A549 (cell line): Measurements from ENCODE around the gene SYNC.

Source experiments
- CBX2 ChIP-seq: fragments of 200-600 bp; sonication (generic); IDR thresholded peaks from 2 replicates; pipeline ENCODE4 v1.6.1; 2016; ENCODE audit warnings: low read depth, mild to moderate bottlenecking, borderline replicate concordance
- CEBPB ChIP-seq, 2 experiments: fragments of >200 bp in 1 of 2; sonication (Bioruptor Twin) in 1 of 2; formaldehyde crosslinking in 1 of 2; IDR thresholded peaks; 2 replicates each; pipeline ENCODE4 v1.6.1; 2012 to 2016
- CHD4 ChIP-seq: fragments of 200-600 bp; sonication (generic); IDR thresholded peaks from 2 replicates; pipeline ENCODE4 v1.6.1; 2016; ENCODE audit warnings: antibody characterized with exemption, mild to moderate bottlenecking, borderline replicate concordance
- CTCF ChIP-seq: fragments of >200 bp; sonication (Bioruptor Twin); formaldehyde crosslinking; IDR thresholded peaks from 3 replicates; pipeline ENCODE4 v1.5.1; 2016
- HDAC2 ChIP-seq: fragments of 200-600 bp; sonication (generic); IDR thresholded peaks from 2 replicates; pipeline ENCODE4 v1.6.1; 2016
- HMGXB4 ChIP-seq: fragments of 250-450 bp; sonication (Bioruptor Pico); IDR thresholded peaks from 2 replicates; pipeline ENCODE4 v1.5.0; 2021; ENCODE audit warnings: mild to moderate bottlenecking, moderate library complexity, borderline replicate concordance
- JUN ChIP-seq, 2 experiments: fragments of >200 bp; sonication (Bioruptor Twin); formaldehyde crosslinking; IDR thresholded peaks; 2 replicates in 1 of 2; 3 replicates in 1 of 2; pipeline ENCODE4 v1.6.1; 2016 to 2017
- MAZ ChIP-seq: fragments of 150-350 bp; IDR thresholded peaks from 2 replicates; pipeline ENCODE4 v1.6.1; 2014; ENCODE audit warnings: antibody characterized with exemption, low read depth, low read length, borderline replicate concordance
- NFE2L2 ChIP-seq: fragments of 150-350 bp; conservative IDR thresholded peaks from 2 replicates; pipeline ENCODE4 v1.6.1; 2014; ENCODE audit warnings: low read length
- PBX3 ChIP-seq: IDR thresholded peaks from 2 replicates; pipeline ENCODE4 v1.6.1; 2012
- POLR2A ChIP-seq: IDR thresholded peaks from 2 replicates; pipeline ENCODE4 v1.6.1; 2012; ENCODE audit warnings: mild to moderate bottlenecking, low read length
- POLR2AphosphoS2 ChIP-seq: conservative IDR thresholded peaks from 2 replicates; pipeline ENCODE4 v1.6.1; 2012; ENCODE audit warnings: low read length, improper control_type of control experiment, inconsistent platforms
- TP53 ChIP-seq: fragments of 250-450 bp; sonication (Bioruptor Pico); IDR thresholded peaks from 2 replicates; pipeline ENCODE4 v1.5.0; 2021; ENCODE audit warnings: mild to moderate bottlenecking, moderate library complexity

GRCh38 chr1:32659581-32659980 is 43.0 kb downstream of the SYNC start:
- TF ChIP-seq CBX2 (no peak), PBX3 (no peak), POLR2A (no peak), JUN (IDR thresholded peaks at IDR 0.05) (no peak), NFE2L2 (no peak), CTCF (no peak), POLR2AphosphoS2 (no peak), CHD4 (no peak), TP53 (CRISPR knock-in tag) (no peak), HDAC2 (no peak), HMGXB4 (no peak), MAZ (no peak), CEBPB (IDR thresholded peaks at IDR 0.05) (no peak)
